ENCODE results near the gene PDE6G. TPM values are rescaled to one million over a fixed set of nuclear protein-coding genes. Genes with fewer than 3 reads are reported as not detected.

The PDE6G gene
- total RNA-seq, 1 donor from 2014 or later: 1.2 TPM

GRCh38 chr17:81641825-81642489 lies 14.4 kb downstream of the PDE6G start:
- POLR2A ChIA-PET: no interaction called here
- Mint-ChIP-seq H3K4me1 (peaks cover 3% of the 10 kb centered on the region), H3K36me3 (ENCODE audit: low read depth) (no peaks in the 10 kb centered on the region), H3K27ac (no peak overlapping the region), H3K9me3 (no peaks in the 10 kb centered on the region), H3K4me3 (no peak overlapping the region), H3K27me3 (no peaks in the 10 kb centered on the region)
- no peak for TF ChIP-seq CTCF (IDR thresholded peaks at IDR 0.05)
- no peak for ATAC-seq (ENCODE audit: low read depth)
- no peak for DNase-seq
- intact Hi-C loops (cut with micrococcal nuclease): no loop called here
- CTCF ChIA-PET: no interaction called here

- Mint-ChIP-seq H3K27ac (no peak overlapping the region), H3K4me3 (no peak overlapping the region), H3K27me3 (no peaks in the 10 kb centered on the region), H3K9me3 (no peaks in the 10 kb centered on the region), H3K4me1 (peaks cover 15% of the 10 kb centered on the region), H3K36me3 (ENCODE audit: low read depth) (peaks cover 2% of the 10 kb centered on the region)
- POLR2A ChIA-PET: no interaction called here
- CTCF ChIA-PET: no interaction called here
- DNase-seq (no peak), ATAC-seq (ENCODE audit: low read depth) (no peak)
- intact Hi-C loops (cut with micrococcal nuclease): no loop called here
- TF ChIP-seq CTCF (IDR thresholded peaks at IDR 0.05): no peak
These were observed 16.3 kb downstream of the PDE6G start for GRCh38 chr17:81640011-81640410.

GRCh38 chr17:81638683-81639082 lies 17.7 kb downstream of the PDE6G start:
- Mint-ChIP-seq H3K27me3 (no peaks in the 10 kb centered on the region), H3K4me3 (peak overlapping the region; percentile 55), H3K36me3 (ENCODE audit: low read depth) (peaks cover 2% of the 10 kb centered on the region), H3K27ac (no peak overlapping the region), H3K9me3 (no peaks in the 10 kb centered on the region), H3K4me1 (peaks cover 17% of the 10 kb centered on the region)
- TF ChIP-seq CTCF (IDR thresholded peaks at IDR 0.05): no peak
- POLR2A ChIA-PET: no interaction called here
- ATAC-seq (ENCODE audit: low read depth): no peak
- CTCF ChIA-PET: no interaction called here
- DNase-seq: no peak
- intact Hi-C loops (cut with micrococcal nuclease): no loop called here

- POLR2A ChIA-PET: interaction anchor here (0.6 to 1.2 kb wide), 5 partner anchors 16 to 632 kb away, joined by 3 to 10 read pairs (median 4); partner anchors contain the start of genes CCDC137, MCRIP1 and OXLD1
- Mint-ChIP-seq H3K9me3 (no peaks in the 10 kb centered on the region), H3K4me3 (peak within 1 kb of the TSS; percentile 95), H3K27me3 (no peaks in the 10 kb centered on the region), H3K4me1 (peaks cover 21% of the 10 kb centered on the region), H3K27ac (peak within 1 kb of the TSS; percentile 77), H3K36me3 (ENCODE audit: low read depth) (peaks cover 7% of the 10 kb centered on the region)
- no peak for TF ChIP-seq CTCF (IDR thresholded peaks at IDR 0.05)
- CTCF ChIA-PET: interaction anchor here (1.0 kb wide), 1 partner anchor 234 kb away, joined by 3 read pairs; no protein-coding TSS in a partner anchor
- peak; percentile 85 for DNase-seq
- intact Hi-C loops (cut with micrococcal nuclease): loop anchor here (1.0 kb wide), 3 partner anchors 30 to 117 kb away; partner anchors contain the start of genes ARL16, CCDC137 and OXLD1
- peak; percentile 89 for ATAC-seq (ENCODE audit: low read depth)
These were observed 19.6 kb downstream of the PDE6G start, which contains the start of the genes NPLOC4 and TSPAN10 for GRCh38 chr17:81636505-81637288. NPLOC4 (minus strand) TSS chr17:81637112; CDS start chr17:81636930, 182 bp downstream. TSPAN10 (plus strand) TSS chr17:81637196; CDS start chr17:81642413, 5,217 bp downstream.
